ENCODE measurements around the gene CD109.
A peak's percentile ranks its signal among the peaks of the same experiment; 100 is the strongest.
"Not testable (repeated sequence)": the region's sequence is repeated elsewhere in the genome, so short reads cannot be mapped to it uniquely, and the experiment has no call there.

Gene CD109

DNA sequence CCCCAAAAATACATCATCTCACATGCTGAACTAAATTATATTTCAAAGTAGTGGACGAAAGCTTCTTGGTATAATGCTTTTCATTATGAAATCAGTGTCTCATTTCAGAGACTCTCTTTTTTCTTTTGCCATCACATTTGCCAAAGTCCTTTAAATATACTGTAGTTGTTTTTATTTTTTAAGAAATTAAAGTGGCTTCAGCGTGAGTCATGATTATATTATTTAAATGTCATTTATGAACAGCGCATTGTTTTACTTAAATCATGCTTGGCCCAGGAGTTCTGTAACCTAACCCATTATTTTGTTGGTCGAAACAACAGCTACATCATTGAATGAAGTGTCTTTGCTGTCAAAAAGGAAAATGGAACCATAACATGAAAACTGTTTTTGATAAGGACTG, 100.9 kb downstream of the CD109 start:
- DNase-seq: no peak

DNA sequence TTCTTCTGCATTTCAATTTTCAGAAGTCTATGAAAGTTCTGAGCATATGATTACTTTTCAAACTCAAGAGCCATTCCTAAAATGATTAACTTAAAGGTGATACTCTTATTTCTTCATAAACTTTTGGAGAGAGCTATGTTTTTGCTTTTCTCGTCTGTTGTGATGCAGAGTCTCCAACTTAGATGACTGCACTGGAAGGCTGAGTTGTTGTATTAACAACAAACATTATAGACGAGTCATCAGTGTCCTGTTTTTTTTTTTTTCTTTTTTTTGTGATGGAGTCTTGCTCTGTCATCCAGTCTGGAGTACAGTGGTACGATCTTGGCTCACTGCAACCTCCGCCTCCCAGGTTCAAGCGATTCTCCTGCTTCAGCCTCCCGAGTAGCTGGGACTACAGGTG, 101.9 kb downstream of the CD109 start:
- no peak for DNase-seq

DNA sequence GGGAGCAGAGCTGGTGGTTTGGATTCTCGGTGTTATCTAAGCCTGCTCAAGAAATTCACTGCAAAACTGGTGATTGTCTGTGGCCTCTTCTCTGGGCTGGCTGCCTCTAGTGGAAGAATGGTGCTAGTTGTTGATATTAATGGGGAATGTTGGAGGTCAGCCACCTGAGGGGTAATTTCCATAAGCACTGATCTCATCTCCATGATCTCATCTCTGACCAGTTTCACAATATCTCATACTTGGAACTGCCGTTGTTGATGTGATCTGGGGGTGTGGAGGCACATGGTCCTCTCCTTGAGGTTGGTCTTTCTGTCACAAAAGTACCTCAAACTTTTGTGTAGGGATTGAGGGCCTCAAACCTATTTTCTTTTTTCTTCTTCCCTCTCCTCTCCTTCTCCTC, 102.6 kb downstream of the CD109 start:
- DNase-seq: no peak

DNA sequence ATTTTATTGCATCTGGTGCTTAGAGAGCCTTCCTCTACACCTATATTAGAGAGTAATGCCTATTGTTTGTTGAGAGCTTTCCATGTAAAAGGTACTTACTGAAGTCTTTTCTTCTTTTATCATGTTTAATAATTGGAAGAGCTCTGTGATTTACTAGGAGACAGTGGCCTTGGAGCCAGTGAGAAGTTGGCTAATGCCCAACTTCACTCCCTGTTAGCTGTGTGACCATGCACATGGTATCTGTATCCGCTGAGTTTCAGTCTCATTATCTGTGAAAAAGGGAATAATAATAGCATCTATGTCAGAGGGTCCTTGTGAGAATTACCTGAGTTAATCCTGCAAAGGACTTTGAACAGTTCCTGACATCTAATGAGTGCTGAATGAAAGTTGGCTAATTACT, 105.0 kb downstream of the CD109 start:
- no peak for DNase-seq

DNA sequence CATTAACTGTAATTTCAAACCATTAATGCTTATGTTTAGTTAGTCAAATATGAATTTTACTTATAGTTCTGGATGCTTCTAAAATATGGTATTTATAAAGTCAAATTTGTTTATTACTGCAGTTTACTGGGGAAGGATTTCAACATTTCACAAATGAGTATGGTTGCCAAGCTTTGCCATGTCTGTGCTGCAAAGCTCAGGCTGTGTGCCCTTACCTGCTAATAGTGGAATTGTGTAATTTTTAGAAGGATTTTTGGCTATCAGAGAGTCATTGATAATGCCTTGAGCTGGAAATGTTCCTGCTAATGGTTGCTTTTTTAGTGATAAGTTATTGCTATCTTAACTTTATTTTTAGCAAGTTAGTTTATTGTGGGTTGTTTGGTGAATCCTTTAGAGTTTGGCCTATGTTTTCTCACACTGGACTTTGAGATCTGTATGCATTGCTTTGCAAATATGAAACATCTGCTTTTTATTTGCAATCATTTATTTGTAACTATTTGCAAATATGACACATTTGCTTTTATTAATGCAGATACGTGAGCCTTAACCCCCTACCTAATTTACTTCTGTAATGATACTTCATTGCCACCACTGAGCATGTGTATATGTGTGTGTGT, 105.8 kb downstream of the CD109 start:
- no peak for DNase-seq

DNA sequence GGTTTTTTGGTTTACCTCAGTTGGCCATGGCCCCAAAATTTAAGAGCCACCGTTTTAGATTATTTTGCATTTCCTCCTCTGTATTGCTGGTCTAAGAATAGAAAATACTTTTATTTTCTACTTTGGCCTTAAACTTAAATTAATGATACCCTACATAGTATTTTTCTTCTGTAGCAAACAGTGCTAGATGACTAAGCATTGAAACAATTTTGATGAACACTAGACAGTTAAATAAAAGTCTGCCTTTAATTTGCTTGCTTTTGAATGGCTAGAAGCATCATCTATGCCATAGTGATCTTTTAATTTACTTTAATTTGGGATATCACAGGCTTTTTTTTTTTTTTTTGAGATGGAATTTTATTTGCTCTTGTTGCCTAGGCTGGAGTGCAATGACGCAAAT, 106.4 kb downstream of the CD109 start:
- no peak for DNase-seq

DNA sequence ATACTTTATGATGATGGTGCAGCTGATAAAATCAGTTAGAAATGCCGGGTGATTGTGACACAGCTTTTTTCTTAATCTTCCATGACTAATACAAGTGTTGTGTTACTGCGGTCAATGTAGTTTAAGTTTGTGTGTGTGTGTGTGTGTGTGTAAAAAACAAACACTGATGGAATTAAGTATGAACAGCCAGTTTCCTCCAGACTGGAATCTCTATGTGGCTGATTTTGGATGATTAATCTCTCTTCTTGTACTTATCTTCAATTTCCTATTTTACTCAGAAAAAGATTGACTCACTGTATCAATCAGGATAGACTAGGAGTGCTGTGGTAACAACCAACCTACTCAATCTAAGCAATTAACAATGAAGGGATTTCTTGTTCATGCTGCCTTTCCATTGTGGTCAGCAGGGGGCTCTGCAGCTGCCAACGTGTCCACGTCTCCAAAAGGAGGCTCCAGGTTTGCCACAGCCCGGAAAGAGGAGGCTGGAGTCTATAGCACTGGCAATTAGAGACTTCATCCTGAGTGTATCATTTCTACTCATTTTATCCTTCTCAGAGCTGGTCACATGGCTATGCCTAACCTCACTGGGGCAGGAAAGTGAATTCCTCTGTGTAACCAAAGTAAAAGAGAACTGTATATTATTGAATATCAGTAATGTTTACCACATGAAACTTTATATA, 107.7 kb downstream of the CD109 start:
- DNase-seq: peak; percentile 37

DNA sequence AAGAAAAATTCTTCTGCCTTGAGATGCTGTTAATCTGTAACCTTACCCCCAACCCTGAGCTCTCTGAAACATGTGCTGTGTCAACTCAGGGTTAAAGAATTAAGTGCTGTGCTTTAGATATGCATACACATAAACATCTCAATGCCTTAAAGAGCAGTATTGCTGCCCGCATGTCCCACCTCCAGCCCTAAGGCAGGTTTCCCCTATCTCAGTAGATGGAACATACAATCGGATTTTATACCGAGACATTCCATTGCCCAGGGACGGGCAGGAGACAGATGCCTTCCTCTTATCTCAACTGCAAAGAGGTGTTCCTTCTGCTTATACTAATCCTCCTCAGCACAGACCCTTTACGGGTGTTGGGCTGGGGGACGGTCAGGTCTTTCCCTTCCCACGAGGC, 109.2 kb downstream of the CD109 start:
- DNase-seq: not testable (repeated sequence)

DNA sequence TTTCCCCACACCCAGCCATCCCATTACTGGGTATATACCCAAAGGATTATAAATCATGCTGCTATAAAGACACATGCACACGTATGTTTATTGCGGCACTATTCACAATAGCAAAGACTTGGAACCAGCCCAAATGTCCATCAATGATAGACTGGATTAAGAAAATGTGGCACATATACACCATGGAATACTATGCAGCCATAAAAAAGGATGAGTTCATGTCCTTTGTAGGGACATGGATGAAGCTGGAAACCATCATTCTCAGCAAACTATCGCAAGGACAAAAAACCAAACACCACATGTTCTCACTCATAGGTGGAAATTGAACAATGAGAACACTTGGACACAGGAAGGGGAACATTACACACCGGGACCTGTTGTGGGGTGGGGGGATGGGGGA, 110.0 kb downstream of the CD109 start:
- DNase-seq: not testable (repeated sequence)

DNA sequence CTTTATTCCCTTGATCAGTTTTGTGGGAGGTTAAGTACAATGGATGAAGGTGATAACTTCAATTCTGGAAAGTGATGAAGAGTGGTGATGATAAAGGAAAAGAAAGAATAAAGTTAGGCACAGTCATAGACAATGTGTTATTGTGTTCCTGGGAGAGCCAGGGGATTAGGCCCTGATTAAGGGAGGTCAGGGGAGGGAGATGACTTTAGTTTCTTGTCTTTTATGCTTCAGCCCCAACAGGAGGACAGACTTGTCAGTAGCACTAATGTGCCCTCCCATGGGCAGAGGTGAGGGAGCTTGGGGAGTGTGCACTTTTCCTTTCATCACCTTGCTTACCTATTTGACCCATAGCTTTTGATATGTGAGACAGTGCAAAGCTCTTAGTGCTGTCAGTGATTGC, 115.7 kb downstream of the CD109 start:
- DNase-seq: no peak

DNA sequence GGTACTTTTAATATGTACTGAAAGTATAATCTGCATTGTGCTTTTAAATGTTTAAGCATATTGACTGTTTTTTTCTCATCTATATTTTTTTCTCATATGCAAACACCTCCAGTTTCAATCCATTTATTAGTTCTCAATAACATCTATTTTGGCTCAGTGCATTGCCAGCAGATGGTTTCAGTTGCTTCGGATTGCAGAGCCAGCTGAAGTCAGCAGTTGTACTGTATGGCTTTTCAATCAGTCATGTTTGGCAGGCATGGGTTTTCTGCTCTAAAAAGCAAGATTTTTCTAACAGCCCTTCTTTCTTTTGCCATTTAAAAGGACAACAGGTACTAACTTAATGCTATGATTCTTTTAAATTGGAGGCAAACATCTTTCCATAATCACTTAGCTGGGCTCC, 121.2 kb downstream of the CD109 start:
- DNase-seq: no peak

DNA sequence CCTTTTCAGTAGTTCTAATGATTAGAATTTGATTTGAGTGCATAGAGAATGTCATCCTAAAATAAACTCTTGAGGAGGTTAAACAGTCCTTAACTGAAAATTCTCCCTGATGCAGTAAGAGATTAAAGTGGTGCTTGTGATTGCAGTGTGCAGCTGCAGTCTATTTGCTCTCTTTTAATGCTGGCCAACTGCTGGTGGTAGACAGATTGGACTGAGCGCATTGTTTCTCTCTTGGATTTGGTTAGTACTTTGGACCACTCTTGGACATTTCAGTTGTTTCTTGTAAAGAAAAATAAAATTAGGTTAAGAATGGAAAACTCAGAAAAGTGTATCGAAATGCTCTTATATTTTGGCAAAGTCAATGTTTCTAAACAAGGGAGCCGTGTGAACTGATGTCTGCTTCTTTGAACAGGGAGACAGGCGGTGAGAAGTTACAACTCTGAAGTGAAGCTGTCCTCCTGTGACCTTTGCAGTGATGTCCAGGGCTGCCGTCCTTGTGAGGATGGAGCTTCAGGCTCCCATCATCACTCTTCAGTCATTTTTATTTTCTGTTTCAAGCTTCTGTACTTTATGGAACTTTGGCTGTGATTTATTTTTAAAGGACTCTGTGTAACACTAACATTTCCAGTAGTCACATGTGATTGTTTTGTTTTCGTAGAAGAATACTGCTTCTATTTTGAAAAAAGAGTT, 127.2 kb downstream of the CD109 start:
- peak; percentile 69 for DNase-seq

DNA sequence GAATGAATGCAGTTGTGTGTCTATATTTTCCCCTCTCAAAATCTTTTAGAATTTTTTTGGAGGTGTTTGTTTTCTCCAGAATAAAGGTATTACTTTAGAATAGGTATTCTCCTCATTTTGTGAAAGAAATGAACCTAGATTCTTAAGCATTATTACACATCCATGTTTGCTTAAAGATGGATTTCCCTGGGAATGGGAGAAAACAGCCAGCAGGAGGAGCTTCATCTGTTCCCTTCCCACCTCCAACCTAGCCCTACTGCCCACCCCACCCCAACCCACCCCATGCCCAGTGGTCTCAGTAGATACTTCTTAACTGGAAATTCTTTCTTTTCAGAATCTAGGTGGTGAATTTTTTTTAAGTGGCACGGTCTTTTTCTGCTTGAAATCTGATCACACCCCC, 127.8 kb downstream of the CD109 start:
- no peak for DNase-seq

DNA sequence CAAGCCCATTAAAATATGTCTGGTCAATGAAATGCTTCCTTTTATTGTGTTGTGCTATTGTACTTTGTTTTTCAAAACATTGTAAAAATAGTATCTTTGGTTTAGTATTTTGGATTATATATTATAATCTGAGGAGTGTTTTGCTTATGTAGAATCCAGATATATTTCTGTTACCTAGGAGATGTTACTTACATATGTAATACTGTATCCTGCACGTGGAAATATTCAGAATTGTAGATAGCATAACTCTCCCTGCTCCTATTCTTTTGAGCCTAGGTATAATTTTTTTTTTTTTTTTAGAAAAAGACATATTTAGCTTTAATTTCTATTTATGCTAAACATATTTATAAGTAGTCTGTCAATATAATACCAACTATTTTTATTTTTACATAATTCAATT, 130.6 kb downstream of the CD109 start:
- no peak for DNase-seq

DNA sequence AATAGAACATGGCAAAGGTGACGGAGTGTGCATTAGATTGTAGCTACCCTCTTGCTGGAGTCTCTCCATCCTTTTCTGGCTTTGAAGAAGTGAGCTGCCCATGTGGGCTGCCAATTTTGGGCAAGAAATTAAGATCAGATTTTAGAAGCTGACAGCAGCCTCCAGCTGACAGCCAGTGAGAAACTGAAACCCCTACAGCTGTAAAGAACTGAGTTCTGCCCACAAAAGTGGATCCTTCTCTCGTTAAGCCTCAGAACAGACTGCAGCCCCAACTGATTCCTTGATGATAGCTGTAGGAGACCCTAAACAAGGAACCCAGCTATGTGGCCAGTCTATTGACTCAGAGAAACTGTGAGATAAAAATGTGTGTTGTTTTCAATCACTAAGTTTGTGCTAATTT, 134.1 kb downstream of the CD109 start:
- no peak for DNase-seq

DNA sequence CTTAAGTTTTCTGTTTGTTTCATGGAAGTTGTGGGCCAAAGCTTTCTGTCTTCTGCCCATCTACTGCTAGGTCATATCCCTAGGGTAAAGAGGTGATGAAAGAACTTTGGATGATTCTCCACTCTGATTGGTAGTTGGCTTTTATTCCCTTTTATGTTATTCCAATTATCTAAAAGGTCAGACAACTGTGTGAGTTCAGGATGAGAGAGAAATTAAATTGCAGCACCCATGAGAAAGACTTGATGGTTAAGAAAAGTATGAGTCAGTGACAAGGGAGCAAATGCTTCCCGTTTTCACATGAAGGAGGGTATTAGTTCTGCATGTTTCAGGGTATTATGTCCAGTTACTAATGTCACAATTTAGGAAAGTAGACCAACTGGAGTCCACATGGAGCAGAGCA, 136.3 kb downstream of the CD109 start:
- DNase-seq: no peak

DNA sequence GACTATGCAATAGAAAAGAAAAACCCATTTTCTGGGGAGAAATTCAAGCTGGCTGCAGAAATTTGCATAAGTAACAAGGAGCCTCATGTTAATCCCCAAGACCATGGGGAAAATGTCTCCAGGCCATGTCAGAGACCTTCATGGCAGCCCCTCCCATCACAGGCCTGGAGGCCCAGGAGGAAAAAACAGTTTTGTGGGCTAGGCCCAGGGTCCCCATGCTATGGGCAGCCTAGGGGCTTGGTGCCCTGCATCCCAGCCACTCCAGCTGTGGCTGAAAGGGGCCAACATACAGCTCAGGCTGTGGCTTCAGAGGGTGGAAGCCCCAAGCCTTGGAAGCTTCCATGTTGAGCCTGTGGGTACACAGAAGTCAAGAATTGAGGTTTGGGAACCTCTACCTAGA, 148.7 kb downstream of the CD109 start:
- not testable (repeated sequence) for DNase-seq

DNA sequence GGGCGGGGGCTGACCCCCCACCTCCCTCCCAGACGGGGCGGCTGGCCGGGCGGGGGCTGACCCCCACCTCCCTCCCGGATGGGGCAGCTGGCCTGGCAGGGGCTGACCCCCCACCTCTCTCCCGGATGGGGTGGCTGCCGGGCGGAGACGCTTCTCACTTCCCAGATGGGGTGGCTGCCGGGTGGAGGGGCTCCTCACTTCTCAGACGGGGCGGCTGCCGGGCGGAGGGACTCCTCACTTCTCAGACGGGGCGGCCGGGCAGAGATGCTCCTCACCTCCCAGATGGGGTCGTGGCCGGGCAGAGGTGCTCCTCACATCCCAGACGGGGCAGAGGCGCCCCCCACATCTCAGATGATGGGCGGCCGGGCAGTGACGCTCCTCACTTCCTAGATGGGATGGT, 155.0 kb downstream of the CD109 start:
- not testable (repeated sequence) for DNase-seq

DNA sequence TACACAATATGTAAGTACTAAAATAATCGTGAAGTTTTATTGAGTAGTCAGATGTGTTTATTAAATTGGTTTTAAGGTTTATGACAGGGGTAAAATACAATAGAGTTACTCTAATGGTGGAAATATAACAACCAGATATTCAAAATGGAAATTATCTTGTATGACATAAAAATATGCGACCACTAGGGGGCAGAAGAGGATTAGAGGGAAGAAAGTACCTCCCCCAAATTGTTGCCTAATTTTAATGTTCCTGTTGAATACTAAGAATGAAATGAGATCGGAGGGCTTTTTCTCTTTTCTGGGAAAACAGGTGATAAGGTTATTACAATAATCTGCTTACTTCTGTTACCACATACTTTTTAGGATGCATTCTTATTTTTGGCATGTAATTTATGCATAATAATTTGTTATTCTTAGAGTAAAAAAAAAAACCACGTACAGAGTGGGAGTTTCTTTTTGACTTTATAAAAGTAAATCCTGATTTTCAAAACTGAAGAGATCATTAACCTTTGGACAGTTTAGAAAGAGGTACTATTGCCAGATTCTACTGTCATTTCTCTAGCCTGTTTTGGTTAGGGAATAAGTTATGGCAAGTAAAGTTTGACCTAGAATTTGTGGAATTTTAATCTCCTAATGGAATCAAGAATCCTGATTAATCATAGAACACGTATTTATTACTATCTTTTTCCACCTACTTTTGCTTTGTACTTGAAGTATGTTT, 159.2 kb downstream of the CD109 start:
- DNase-seq: peak; percentile 35

DNA sequence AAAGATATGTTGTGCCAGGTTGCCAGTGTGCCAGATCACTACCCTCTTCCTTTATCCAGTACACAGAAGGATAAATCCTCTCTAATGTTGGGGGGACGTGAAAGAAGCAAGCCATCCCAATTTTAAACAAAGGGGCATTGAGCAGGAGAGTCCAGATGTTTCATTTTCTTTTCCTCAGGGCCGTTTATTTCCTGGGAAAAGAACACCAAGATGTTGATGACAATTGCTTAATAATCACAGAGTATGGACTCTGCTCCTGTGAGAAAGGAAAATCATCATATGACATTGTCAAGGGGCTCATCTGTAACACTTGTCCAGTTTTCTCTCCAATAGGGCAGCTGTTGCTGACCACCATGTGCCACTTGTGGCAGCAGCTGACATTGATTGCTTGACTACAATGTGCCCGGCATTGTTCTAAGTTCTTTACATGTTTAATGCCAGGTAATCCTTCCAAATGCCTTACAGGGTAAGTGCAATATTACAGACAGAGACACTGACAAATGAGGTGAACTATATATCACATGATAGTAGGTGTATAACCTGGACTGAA, 161.4 kb downstream of the CD109 start:
- DNase-seq: no peak

DNA sequence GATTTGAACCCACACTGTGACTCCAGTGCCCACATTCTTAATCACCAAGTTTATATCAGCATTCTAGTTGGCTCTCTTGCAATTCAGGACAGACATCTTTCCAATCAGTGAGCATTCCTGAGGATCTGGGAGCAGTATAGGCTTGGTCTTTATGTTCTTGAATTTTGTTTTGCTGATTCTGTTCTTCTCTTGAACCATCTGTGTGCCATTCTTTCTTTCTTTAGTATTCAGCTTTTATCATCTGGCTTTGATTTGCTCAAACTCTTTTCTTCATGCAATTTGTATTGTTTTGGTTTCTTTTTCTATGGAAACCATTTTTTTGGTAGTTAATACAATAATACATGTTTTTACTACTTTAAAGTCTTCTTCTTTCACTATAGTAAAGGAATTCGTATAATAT, 162.4 kb downstream of the CD109 start:
- no peak for DNase-seq

DNA sequence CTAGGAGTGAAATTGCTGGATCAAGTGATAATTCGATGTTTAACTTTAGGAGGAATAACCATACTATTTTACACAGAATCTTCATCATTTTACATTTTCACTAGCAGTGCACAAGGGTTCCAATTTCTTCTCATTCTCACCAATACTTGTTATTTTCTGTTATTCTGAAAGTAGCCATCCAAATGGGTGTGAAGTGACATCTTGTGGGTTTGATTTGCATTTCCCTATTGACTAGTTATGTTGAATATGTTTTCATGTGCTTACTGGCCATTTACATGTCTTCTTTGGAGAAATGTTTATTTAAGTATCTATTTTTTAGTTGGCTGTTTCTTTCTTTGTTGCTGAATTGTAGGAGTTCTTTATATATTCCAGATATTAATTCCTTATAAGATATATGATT, 164.3 kb downstream of the CD109 start:
- DNase-seq: no peak

DNA sequence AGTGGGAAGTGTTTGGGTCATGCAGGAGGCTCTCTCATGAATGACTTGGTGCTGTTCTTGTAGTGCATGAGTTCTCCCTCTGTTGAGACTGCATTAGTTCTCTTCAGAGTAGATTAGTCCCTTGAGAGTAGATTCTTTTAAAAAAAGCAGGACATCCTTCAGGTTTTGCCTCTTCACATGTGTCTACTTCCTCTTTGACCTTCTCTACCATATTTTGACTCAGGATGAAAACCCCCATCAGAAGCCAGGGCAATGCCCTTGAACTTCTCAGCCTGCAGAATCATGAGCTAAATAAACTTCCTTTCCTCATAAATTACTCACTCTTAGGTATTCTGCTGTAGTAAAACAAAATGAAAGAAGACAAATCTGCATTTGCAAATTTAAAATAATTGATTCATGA, 170.3 kb downstream of the CD109 start:
- DNase-seq: no peak

DNA sequence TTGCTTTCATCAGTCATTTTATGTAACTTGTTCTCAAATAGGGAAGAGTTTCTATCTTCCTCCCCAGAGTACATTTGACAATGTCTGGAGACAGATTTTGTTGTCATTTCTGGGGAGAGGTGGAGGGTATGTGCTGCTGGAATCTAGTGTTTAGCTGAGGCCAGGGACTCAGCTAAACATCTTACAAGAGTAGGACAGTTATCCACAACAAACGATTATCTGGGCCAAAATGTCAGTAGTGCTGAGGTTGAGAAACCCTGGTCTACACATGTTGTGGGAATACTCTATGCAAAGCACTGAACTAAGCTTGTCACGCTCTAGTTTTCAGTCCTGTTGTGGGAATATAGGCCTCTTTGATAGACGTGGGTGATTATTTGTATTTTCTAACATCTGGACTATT, 171.4 kb downstream of the CD109 start:
- DNase-seq: no peak
